ENCODE results near the gene PDZRN3. TPM values are rescaled to one million over a fixed set of nuclear protein-coding genes. Genes with fewer than 3 reads are reported as not detected.

PDZRN3 gene
- total and polyA plus RNA-seq, 2 of the 13 experiments (the other 11 are each of a cell fraction or from before 2014, with no cell fraction given): not detected

DNA sequence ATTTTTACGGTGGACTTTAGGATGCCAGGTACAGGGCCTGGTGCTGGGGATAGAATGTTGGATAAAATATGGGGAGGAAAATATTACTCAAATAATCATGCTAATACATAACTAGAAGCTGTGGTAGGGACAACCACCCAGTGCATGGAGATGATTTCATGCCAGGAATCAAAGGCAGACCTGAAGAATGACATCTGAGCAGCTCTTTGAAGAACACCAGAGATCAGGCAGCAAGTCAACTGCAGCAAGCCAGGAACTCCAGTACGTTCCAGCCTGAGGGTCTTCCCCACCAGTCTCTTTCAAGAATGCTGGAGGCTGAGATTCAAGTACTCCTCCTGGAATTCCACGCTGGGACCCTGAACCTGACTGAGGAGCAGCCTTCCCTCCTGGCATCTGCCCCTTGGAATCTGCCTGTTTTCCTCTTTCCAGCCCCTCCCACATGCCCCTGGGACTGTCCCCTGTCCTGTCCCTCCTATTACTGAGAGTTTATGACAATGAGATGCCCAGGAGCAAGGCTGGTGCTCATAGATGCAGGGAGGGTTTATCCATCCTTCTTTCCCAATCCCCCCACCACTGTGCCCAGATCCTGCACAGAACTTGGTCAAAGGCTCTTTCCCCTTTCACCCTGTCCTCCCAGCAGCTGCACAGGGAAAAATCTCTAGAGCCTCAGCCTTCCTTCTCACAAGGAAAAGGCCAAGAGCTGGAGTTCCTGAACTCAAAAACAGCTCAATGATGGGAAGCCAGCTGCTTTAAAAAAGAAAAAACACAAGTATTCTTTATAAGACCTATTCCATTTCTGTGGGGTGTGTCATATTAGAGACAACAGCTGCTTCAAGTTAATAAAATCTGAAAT, 68.0 kb downstream of the PDZRN3 start:
- Histone ChIP-seq H3K79me2 (ENCODE audit: insufficient read depth, low read length) (no peaks in the 10 kb centered on the region), H3K27ac (ENCODE audit: extremely low read length, insufficient read depth, low read length) (no peak overlapping the region), H3K9me3 (ENCODE audit: low read length) (no peaks in the 10 kb centered on the region), H3K9ac (ENCODE audit: insufficient read depth, low read depth, low read length) (no peak overlapping the region), H2AFZ (ENCODE audit: low read length) (no peak overlapping the region), H3K4me3 (replicated peaks in 1 of 3; ENCODE audit: insufficient read depth in 1 of 3, low read depth in 2 of 3, low read length in 3 of 3) (no peak overlapping the region), H3K27me3 (ENCODE audit: control insufficient read depth in 1 of 2, insufficient read depth in 2 of 2, low read length in 2 of 2) (no peaks in the 10 kb centered on the region), H4K20me1 (ENCODE audit: insufficient read depth, low read length) (no peaks in the 10 kb centered on the region), H3K4me2 (ENCODE audit: low read depth, low read length) (no peak overlapping the region), H3K4me1 (ENCODE audit: insufficient read depth, low read length) (no peaks in the 10 kb centered on the region), H3K36me3 (replicated peaks in 1 of 2; ENCODE audit: control insufficient read depth in 1 of 2, insufficient read depth in 2 of 2, low read length in 2 of 2) (no peaks in the 10 kb centered on the region)
- ATAC-seq (no peak), DNase-seq (ENCODE audit: low spot score) (no peak), FAIRE-seq (no peak)
- BruUV-seq (replicated peaks): no TSS peak
- WGBS (ENCODE audit: low lambda C conversion rate): 38% methylated on average over 3 of the region's 3 CpGs
- ChIA-PET POLR2A (no interaction called here), CTCF (ENCODE audit: low intra/inter-chr PET ratio, low total read pairs) (no interaction called here)
- intact Hi-C loops (cut with micrococcal nuclease; ENCODE audit: unreplicated experiment) (no loop called here), in situ Hi-C loops (cut with HindIII; ENCODE audit: extremely low pct_ligation_motif_present, low pct_unique_long_range_greater_than_20kb) (no loop called here)
- TF ChIP-seq AGO2 (optimal IDR thresholded peaks at IDR 0.05; ENCODE audit: low read depth, low read length) (no peak), MTF2 (CRISPR knock-in tag; IDR thresholded peaks at IDR 0.05; ENCODE audit: borderline replicate concordance) (no peak), HNF4G (IDR thresholded peaks at IDR 0.05; ENCODE audit: borderline replicate concordance, low read depth, low read length) (no peak), HNF4G (CRISPR knock-in tag; IDR thresholded peaks at IDR 0.05; ENCODE audit: borderline replicate concordance, low read depth) (no peak), CCAR2 (optimal IDR thresholded peaks at IDR 0.05; ENCODE audit: low read depth, low read length) (no peak), ZNF879 (CRISPR knock-in tag; IDR thresholded peaks at IDR 0.05) (no peak), GFI1 (CRISPR knock-in tag; IDR thresholded peaks at IDR 0.05; ENCODE audit: borderline replicate concordance) (no peak)
- TF ChIP-seq, protein P1, sequence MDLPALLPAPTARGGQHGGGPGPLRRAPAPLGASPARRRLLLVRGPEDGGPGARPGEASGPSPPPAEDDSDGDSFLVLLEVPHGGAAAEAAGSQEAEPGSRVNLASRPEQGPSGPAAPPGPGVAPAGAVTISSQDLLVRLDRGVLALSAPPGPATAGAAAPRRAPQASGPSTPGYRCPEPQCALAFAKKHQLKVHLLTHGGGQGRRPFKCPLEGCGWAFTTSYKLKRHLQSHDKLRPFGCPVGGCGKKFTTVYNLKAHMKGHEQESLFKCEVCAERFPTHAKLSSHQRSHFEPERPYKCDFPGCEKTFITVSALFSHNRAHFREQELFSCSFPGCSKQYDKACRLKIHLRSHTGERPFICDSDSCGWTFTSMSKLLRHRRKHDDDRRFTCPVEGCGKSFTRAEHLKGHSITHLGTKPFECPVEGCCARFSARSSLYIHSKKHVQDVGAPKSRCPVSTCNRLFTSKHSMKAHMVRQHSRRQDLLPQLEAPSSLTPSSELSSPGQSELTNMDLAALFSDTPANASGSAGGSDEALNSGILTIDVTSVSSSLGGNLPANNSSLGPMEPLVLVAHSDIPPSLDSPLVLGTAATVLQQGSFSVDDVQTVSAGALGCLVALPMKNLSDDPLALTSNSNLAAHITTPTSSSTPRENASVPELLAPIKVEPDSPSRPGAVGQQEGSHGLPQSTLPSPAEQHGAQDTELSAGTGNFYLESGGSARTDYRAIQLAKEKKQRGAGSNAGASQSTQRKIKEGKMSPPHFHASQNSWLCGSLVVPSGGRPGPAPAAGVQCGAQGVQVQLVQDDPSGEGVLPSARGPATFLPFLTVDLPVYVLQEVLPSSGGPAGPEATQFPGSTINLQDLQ (CRISPR knock-in tag; IDR thresholded peaks at IDR 0.05): no peak
- TF ChIP-seq, protein P2, sequence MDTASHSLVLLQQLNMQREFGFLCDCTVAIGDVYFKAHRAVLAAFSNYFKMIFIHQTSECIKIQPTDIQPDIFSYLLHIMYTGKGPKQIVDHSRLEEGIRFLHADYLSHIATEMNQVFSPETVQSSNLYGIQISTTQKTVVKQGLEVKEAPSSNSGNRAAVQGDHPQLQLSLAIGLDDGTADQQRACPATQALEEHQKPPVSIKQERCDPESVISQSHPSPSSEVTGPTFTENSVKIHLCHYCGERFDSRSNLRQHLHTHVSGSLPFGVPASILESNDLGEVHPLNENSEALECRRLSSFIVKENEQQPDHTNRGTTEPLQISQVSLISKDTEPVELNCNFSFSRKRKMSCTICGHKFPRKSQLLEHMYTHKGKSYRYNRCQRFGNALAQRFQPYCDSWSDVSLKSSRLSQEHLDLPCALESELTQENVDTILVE (CRISPR knock-in tag; IDR thresholded peaks at IDR 0.05): no peak

All from HepG2 (cell line).